GM13976 (cell line): ENCODE results near the gene CPT1B.
"Not testable (repeated sequence)": the region's sequence is repeated elsewhere in the genome, so short reads cannot be mapped to it uniquely, and the experiment has no call there.

Experiments
- DNase-seq: peaks from one replicate; pipeline ENCODE4 v3.0.0; 2012; ENCODE audit warnings: low spot score
- in situ Hi-C: fragments of 300-500 bp; cut with MboI; formaldehyde crosslinking; loops from one replicate; pipeline ENCODE4 v1.12.0; 2022; ENCODE audit warnings: low sequenced_read_pairs, mixed read lengths, inconsistent platforms; ENCODE audit not compliant: unreplicated experiment
- TF ChIP-seq, protein P1 (sequence below): IDR thresholded peaks from 2 replicates; pipeline ENCODE4 v1.5.1; 2012; ENCODE audit warnings: borderline replicate concordance, mild to moderate bottlenecking; ENCODE audit not compliant: insufficient read depth; ENCODE audit errors: extremely low read depth, missing control alignments, control extremely low read depth

CPT1B gene

GRCh38 chr22:50624347-50625130 lies 46.3 kb upstream of the CPT1B start:
- TF ChIP-seq, protein P1, sequence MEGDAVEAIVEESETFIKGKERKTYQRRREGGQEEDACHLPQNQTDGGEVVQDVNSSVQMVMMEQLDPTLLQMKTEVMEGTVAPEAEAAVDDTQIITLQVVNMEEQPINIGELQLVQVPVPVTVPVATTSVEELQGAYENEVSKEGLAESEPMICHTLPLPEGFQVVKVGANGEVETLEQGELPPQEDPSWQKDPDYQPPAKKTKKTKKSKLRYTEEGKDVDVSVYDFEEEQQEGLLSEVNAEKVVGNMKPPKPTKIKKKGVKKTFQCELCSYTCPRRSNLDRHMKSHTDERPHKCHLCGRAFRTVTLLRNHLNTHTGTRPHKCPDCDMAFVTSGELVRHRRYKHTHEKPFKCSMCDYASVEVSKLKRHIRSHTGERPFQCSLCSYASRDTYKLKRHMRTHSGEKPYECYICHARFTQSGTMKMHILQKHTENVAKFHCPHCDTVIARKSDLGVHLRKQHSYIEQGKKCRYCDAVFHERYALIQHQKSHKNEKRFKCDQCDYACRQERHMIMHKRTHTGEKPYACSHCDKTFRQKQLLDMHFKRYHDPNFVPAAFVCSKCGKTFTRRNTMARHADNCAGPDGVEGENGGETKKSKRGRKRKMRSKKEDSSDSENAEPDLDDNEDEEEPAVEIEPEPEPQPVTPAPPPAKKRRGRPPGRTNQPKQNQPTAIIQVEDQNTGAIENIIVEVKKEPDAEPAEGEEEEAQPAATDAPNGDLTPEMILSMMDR, result no peak
- in situ Hi-C loops, result no loop called here
- no peak for DNase-seq

GRCh38 chr22:50622723-50623327 lies 44.6 kb upstream of the CPT1B start:
- in situ Hi-C loops, result no loop called here
- no peak for DNase-seq
- TF ChIP-seq, protein P1, result no peak

DNA sequence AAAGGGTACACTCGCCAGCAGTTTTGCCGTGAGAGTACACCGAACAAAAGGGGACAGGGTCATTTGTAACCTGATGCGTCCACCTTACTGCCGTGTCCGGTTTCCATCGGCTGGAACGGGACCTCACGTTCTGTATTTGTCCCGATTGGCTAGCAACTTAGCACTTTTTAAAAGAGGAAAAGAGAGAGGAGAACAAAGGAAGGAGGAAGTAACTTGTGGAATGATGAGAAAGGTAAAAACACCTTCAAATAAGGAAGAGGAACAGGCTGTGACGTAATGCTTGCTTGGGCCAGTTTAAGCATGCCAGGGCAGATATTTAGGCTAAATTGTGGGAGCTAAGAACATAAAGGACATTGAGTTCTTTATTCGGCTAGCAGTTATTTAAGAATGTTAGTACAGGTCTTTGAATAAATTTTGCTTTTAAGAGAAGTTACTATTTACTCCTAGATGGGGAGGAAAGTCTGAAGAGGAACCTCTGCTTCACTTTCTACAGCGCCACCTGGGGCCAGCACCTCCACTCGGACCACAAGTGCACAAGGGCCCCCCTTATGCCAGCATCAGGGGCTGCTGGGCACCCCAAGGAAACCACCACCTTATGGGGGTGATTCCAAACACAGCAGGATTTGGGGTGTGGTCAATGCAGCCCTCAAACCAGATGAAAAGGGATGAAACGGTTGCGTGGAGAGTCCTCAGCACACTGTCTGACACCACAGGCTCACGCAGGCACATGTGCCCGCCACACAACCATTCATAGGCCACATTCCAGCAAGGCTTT lies 43.9 kb upstream of the CPT1B start:
- TF ChIP-seq, protein P1, result peak; percentile 44
- peak; percentile 44 for DNase-seq
- in situ Hi-C loops, result no loop called here

GRCh38 chr22:50621356-50621880 lies 43.2 kb upstream of the CPT1B start:
- DNase-seq, result peak; percentile 63
- TF ChIP-seq, protein P1, result no peak
- in situ Hi-C loops, result no loop called here

GRCh38 chr22:50620593-50621355 lies 42.5 kb upstream of the CPT1B start:
- TF ChIP-seq, protein P1, result no peak
- in situ Hi-C loops, result no loop called here
- DNase-seq, result peak; percentile 84

DNA sequence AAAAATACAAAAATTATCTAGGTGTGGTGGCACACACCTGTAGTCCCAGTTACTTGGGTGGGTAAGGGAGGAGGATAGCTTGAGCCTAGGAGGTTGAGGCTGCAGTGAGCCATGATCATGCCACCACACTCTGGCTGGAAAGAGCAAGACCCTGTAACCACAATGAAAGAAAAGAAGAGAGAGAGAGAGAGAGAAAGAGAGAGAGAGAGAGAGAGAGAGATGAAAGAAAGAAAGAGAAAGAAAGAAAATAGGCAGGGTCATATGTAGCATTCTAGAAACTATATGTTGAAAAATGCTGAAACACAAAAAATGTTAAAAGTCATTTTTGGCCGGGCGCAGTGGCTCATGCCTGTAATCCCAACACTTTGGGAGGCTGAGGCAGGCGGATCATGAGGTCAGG lies 36.1 kb upstream of the CPT1B start:
- DNase-seq, in situ Hi-C loops: not testable (repeated sequence)
